Head of caudate nucleus (tissue), 42 donors: ENCODE results near the gene TAS2R16.
"Not testable (repeated sequence)": the region's sequence is repeated elsewhere in the genome, so short reads cannot be mapped to it uniquely, and the experiment has no call there.

Source experiments
- DNase-seq, 42 donors: peaks; one replicate each; pipeline versions ENCODE4 v3.0.0 to v3.0.0-alpha.2; 2020 to 2021; ENCODE audit warnings: mixed read lengths in 7 of 42
- intact Hi-C: fragments of 100-400 bp; cut with DNase I; formaldehyde crosslinking; loops from one replicate; pipeline ENCODE4 v1.15.0; 2022

Gene TAS2R16

GRCh38 chr7:122983261-122983660 is 12.2 kb downstream of the TAS2R16 start:
- intact Hi-C loops = no loop called here
- no peak for DNase-seq

DNA sequence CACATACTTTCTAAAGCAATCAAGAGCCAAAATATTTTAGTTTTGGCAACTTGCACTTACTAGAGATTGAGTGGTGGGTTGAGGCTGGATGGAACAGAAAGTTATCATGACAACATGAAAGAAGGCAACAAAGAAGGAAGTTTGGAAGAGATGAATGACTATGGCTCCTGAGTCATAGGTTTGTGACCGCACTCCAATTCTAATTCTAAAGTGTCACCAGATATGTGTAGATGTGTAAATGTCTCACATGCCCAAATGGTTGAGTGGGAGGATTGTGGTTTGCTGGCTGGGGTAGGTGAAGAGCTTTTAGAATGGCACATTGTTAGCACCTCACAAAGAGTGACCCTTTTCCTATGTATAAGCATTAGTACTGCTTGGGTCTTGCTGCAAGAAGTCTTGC is 20.2 kb downstream of the TAS2R16 start:
- intact Hi-C loops = no loop called here
- no peak for DNase-seq

DNA sequence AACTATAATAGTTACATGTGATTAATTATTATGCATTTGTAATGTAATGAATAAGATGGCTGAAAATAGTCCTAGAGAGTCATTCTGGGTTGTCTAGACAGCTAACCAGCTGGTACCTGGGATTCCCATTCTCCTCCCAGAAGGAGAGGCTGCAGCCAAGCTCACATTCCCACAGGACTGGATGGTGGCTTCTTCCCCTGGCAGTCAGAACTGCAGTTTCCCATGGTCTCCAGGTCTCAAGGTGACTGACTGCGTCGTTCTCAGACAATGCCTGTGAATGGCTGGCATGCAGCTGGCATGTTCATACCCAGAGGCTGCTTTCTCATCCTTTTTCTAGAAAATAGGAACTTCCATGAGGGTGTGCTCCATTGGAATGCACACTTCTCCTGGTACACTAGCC is 21.3 kb downstream of the TAS2R16 start:
- intact Hi-C loops = no loop called here
- no peak for DNase-seq

DNA sequence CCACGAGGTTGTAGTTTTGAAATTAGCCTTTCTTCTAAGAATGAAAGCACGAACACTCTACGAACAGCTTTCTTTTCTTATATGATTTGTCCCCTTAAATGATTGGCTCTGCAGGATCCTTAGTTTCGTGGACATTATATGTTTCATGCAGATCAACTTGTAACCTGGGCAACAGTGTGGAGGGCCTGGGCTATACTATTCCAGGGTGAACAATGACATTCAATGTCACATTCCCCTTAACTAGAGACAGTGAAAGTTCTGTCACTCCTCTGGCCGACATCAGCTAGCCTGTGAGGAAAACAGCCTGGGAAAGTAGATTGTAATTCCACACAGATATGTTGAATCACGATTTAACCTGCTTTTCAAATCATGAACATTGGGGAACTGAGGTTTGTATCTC is 23.4 kb downstream of the TAS2R16 start:
- intact Hi-C loops = no loop called here
- no peak for DNase-seq

- DNase-seq = no peak
- intact Hi-C loops = no loop called here
Measured at GRCh38 chr7:122970740-122971725, 24.5 kb downstream of the TAS2R16 start.

- no peak for DNase-seq
- intact Hi-C loops = no loop called here
Measured at GRCh38 chr7:122968389-122968788, 27.1 kb downstream of the TAS2R16 start.

- DNase-seq = no peak
- intact Hi-C loops = no loop called here
Measured at GRCh38 chr7:122965306-122965705, 30.2 kb downstream of the TAS2R16 start.

- intact Hi-C loops, DNase-seq: not testable (repeated sequence)
Measured at GRCh38 chr7:122953678-122954077, 41.8 kb downstream of the TAS2R16 start.

GRCh38 chr7:122951006-122951405 is 44.5 kb downstream of the TAS2R16 start:
- no peak for DNase-seq

GRCh38 chr7:122949186-122949585 is 46.3 kb downstream of the TAS2R16 start:
- intact Hi-C loops = no loop called here
- DNase-seq = no peak

More at GRCh38 chr7:122951006-122951405, 44.5 kb downstream of the TAS2R16 start:
- intact Hi-C loops = no loop called here
